ENCODE data around the gene ENSA. TPM values are rescaled to one million over a fixed set of nuclear protein-coding genes. Genes with fewer than 3 reads are reported as not detected.

The ENSA gene
- total and polyA plus RNA-seq, 2 of the 4 experiments (the other 2 are of a cell fraction) = 53.2 to 96.5 TPM

DNA sequence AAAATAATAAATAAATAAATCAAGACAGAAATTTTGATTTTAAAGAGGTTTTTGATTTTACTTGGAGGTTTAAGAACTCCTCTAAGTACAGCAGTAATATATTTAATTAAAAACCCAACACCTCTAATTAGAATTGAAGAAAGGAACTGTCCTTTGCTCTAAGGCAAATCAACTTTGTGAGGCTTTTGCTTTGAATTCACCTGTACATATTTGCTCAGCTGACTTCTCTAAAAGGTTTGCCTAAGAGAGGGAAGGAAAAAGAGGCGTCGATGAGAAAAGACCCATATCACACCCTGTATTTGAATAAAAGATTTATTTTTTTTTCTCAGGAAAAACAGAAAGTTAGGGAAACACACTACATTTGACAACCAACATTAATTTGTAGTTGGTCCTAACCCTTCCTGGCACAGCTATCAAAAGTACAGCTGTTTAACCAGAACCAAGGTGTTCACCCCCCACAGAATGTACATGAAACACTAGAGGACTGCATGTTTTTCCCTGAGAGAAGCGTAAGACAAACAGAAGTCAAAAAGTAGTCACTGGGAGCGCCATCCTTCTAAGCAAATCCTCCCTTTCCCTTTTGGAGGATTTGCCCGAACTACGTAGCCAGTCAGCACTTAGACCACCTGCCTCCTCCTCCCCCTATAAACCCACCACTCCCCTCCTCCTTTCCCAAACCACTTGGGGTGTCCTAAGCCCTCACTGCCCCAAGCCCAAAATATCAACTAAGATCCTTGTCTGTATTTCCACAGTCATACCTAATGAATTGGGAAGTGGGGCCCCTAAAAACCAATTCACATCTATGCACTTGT lies 54.9 kb downstream of the ENSA start:
- BruUV-seq (replicated peaks) = no TSS peak
- in situ Hi-C loops (cut with MboI; ENCODE audit: low sequenced_read_pairs) = loop anchor here (5.0 kb wide), 1 partner anchor 38 kb away; no protein-coding TSS in a partner anchor
- Histone ChIP-seq H3K18ac (ENCODE audit: low read depth, low read length) (no peak overlapping the region), H3K23ac (ENCODE audit: low read depth, low read length) (peak overlapping the region; percentile 53; the same call in 1 of the 2 replicates), H3K27me3 (ENCODE audit: control insufficient read depth, insufficient read depth, low read length) (no peaks in the 10 kb centered on the region), H2BK5ac (ENCODE audit: low read depth, low read length, poor library complexity, severe bottlenecking) (peak overlapping the region; percentile 49), H3K56ac (ENCODE audit: extremely low read depth, insufficient read depth, low read length) (no peak overlapping the region), H3K4me3 (ENCODE audit: insufficient read depth, low read depth, low read length) (peak overlapping the region; percentile 7; the same call in 1 of the 2 replicates), H3K9me3 (ENCODE audit: control insufficient read depth, insufficient read depth, low read length) (no peaks in the 10 kb centered on the region), H3K4me2 (ENCODE audit: low read depth, low read length) (peak overlapping the region; percentile 99), H3K9ac (ENCODE audit: low read depth, low read length) (0 out of 2 replicates have a peak overlapping the region, but pooled peaks have one; percentile 13), H3K27ac (ENCODE audit: insufficient read depth, low read length) (peak overlapping the region; percentile 30; the same call in 1 of the 2 replicates), H3K14ac (replicated peaks; ENCODE audit: low read depth, low read length) (peak overlapping the region; percentile 43; the same call in 1 of the 2 replicates), H3K79me1 (ENCODE audit: low read depth in 1 of 2, low read length in 2 of 2) (peaks cover 8 to 26% of the 10 kb centered on the region in 2 experiments; a peak in 3 of 4 replicates), H3K9me1 (ENCODE audit: insufficient read depth, low read length) (peaks cover 10% of the 10 kb centered on the region), H4K5ac (ENCODE audit: low read depth, low read length) (no peak overlapping the region), H2AK9ac (replicated peaks; ENCODE audit: low read depth, low read length, poor library complexity) (no peak overlapping the region), H3K36me3 (ENCODE audit: control insufficient read depth, insufficient read depth, low read length) (peaks cover 57% of the 10 kb centered on the region), H2BK20ac (ENCODE audit: low read depth, low read length) (no peak overlapping the region), H2AK5ac (ENCODE audit: low read depth, low read length) (no peak overlapping the region), H2BK120ac (ENCODE audit: low read depth, low read length) (no peak overlapping the region), H3K4me1 (ENCODE audit: control insufficient read depth, insufficient read depth, low read length) (peaks cover 15% of the 10 kb centered on the region), H4K91ac (ENCODE audit: insufficient read depth, low read depth, low read length) (no peak overlapping the region), H2AFZ (replicated peaks; ENCODE audit: low read length, poor library complexity) (no peak overlapping the region), H3K4ac (ENCODE audit: low read depth, low read length) (no peak overlapping the region), H4K20me1 (ENCODE audit: insufficient read depth, low read length) (peaks cover 99% of the 10 kb centered on the region), H2BK15ac (ENCODE audit: low read depth, low read length) (no peak overlapping the region), H4K8ac (ENCODE audit: low read depth in 2 of 2, low read length in 2 of 2) (no peak overlapping the region)
- no CpG with 5 or more reads among the region's 6 CpGs for WGBS, 2 experiments (ENCODE audit: extremely low coverage in 2 of 2, insufficient read length in 1 of 2)
- POLR2A ChIA-PET (ENCODE audit: unreplicated experiment) = interaction anchor here (0.6 kb wide), 1 partner anchor 9 kb away, joined by 3 read pairs; no protein-coding TSS in a partner anchor
- DNase-seq (no peak), ATAC-seq (ENCODE audit: low read depth) (no peak)
- dilution Hi-C loops (cut with HindIII; ENCODE audit: low sequenced_read_pairs, unreplicated experiment) = no loop called here
- CTCF ChIA-PET = no interaction called here
- intact Hi-C loops (cut with micrococcal nuclease) = no loop called here
- TF ChIP-seq BHLHE40 (IDR thresholded peaks at IDR 0.05; ENCODE audit: low read depth, low read length) (no peak), MAFK (IDR thresholded peaks at IDR 0.05; ENCODE audit: low read depth, low read length) (no peak), RFX5 (IDR thresholded peaks at IDR 0.05; ENCODE audit: low read depth, low read length) (no peak), CHD1 (IDR thresholded peaks at IDR 0.05; ENCODE audit: low read depth, low read length) (peak; percentile 35), SMC3 (IDR thresholded peaks at IDR 0.05; ENCODE audit: low read depth, low read length) (no peak), POLR2A (IDR thresholded peaks at IDR 0.05; ENCODE audit: low read depth, low read length) (peak; percentile 76), MAZ (IDR thresholded peaks at IDR 0.05; ENCODE audit: borderline replicate concordance, low read depth, low read length) (peak; percentile 34; the same call in 1 of the 2 replicates), USF2 (IDR thresholded peaks at IDR 0.05; ENCODE audit: low read depth, low read length) (no peak)
